Esophagus muscularis mucosa (tissue), 4 donors: ENCODE results near the gene YPEL2. TPM values are rescaled to one million over a fixed set of nuclear protein-coding genes. Genes with fewer than 3 reads are reported as not detected.

Source experiments
- DNase-seq: peaks from one replicate; pipeline ENCODE4 v3.0.0-alpha.2; 2017; ENCODE audit errors: extremely low spot score
- H3K27ac ChIP-seq, 4 donors: fragments of 200-600 bp; sonication (generic); replicated peaks in 1 of 4; 1 replicate in 3 of 4; 2 replicates in 1 of 4; pipeline ENCODE4 v1.5.1; 2016 to 2019; ENCODE audit warnings: mild to moderate bottlenecking in 1 of 4
- H3K27me3 ChIP-seq, 4 donors: fragments of 200-600 bp; sonication (generic); one replicate each; pipeline versions ENCODE4 v1.5.1 to v1.6.0; 2016 to 2019
- H3K36me3 ChIP-seq, 4 donors: fragments of 200-600 bp; sonication (generic); one replicate each; pipeline ENCODE4 v1.5.1; 2016 to 2019
- H3K4me1 ChIP-seq, 4 donors: fragments of 200-600 bp; sonication (generic); one replicate each; pipeline ENCODE4 v1.5.1; 2016 to 2019
- H3K4me3 ChIP-seq, 4 donors: fragments of 200-600 bp; sonication (generic); 1 replicate in 2 of 4; 2 replicates in 2 of 4; pipeline ENCODE4 v1.5.1; 2016 to 2019; ENCODE audit warnings: mild to moderate bottlenecking in 4 of 4, moderate library complexity in 1 of 4
- H3K9me3 ChIP-seq, 4 donors: fragments of 200-600 bp; sonication (generic); 1 replicate in 3 of 4; 2 replicates in 1 of 4; pipeline ENCODE4 v1.5.1; 2016 to 2019
- EP300 ChIP-seq: sonication (generic); formaldehyde crosslinking; IDR thresholded peaks from one replicate; pipeline ENCODE4 v1.6.1; 2017; ENCODE audit warnings: antibody characterized with exemption
- POLR2A ChIP-seq: fragments of 450-650 bp; IDR thresholded peaks from one replicate; pipeline ENCODE4 v1.6.1; 2017; ENCODE audit warnings: antibody characterized with exemption, moderate library complexity, mild to moderate bottlenecking, low read depth
- POLR2AphosphoS5 ChIP-seq, 2 donors: sonication (generic); formaldehyde crosslinking; IDR thresholded peaks; one replicate each; pipeline ENCODE4 v1.6.1; 2017; ENCODE audit warnings: antibody characterized with exemption in 2 of 2
- WGBS: methylation state at CpG from one replicate; pipeline ENCODE4 v1.1.5; 2018; 5-methylcytosine and 5-hydroxymethylcytosine counted together
- intact Hi-C: fragments of 100-400 bp; cut with DNase I; formaldehyde crosslinking; loops from one replicate; pipeline ENCODE4 v1.15.1; 2023
- total RNA-seq, 4 donors: library from RNA; depleted of rRNA; stranded (reverse); fragments of >200 nt; gene quantifications; one replicate each; pipeline versions ENCODE4 v1.1.0 to v1.2.1, GENCODE V29; 2016
- TF ChIP-seq, protein P1 (sequence below), 3 experiments: fragments of 200-600 bp in 2 of 3; fragments of 450-650 bp in 1 of 3; sonication (generic) in 2 of 3; IDR thresholded peaks; one replicate each; pipeline ENCODE4 v1.5.1; 2017 to 2019; ENCODE audit warnings: antibody characterized with exemption in 3 of 3, mild to moderate bottlenecking in 2 of 3, moderate library complexity in 1 of 3

The YPEL2 gene
- total RNA-seq, 4 donors from 2014 or later, result 27.7 to 62.9 (median 28.8) TPM

- TF ChIP-seq, protein P1, sequence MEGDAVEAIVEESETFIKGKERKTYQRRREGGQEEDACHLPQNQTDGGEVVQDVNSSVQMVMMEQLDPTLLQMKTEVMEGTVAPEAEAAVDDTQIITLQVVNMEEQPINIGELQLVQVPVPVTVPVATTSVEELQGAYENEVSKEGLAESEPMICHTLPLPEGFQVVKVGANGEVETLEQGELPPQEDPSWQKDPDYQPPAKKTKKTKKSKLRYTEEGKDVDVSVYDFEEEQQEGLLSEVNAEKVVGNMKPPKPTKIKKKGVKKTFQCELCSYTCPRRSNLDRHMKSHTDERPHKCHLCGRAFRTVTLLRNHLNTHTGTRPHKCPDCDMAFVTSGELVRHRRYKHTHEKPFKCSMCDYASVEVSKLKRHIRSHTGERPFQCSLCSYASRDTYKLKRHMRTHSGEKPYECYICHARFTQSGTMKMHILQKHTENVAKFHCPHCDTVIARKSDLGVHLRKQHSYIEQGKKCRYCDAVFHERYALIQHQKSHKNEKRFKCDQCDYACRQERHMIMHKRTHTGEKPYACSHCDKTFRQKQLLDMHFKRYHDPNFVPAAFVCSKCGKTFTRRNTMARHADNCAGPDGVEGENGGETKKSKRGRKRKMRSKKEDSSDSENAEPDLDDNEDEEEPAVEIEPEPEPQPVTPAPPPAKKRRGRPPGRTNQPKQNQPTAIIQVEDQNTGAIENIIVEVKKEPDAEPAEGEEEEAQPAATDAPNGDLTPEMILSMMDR (IDR thresholded peaks at IDR 0.05), result no peak
- TF ChIP-seq EP300 (no peak), POLR2AphosphoS5 (IDR thresholded peaks at IDR 0.05) (no peak), POLR2A (no peak)
- 75% methylated on average over 5 of the region's 5 CpGs for WGBS
- intact Hi-C loops, result no loop called here
- Histone ChIP-seq H3K36me3 (no peaks in the 10 kb centered on the region), H3K27ac (no peak overlapping the region), H3K4me3 (no peak overlapping the region), H3K27me3 (no peaks in the 10 kb centered on the region), H3K4me1 (peaks cover 13 to 30% (median 26%) of the 10 kb centered on the region in 4 donors), H3K9me3 (peaks cover 0 to 1% (median 0%) of the 10 kb centered on the region in 4 donors)
- DNase-seq, result no peak
Observed at GRCh38 chr17:59415397-59415796, 83.9 kb downstream of the YPEL2 start.

DNA sequence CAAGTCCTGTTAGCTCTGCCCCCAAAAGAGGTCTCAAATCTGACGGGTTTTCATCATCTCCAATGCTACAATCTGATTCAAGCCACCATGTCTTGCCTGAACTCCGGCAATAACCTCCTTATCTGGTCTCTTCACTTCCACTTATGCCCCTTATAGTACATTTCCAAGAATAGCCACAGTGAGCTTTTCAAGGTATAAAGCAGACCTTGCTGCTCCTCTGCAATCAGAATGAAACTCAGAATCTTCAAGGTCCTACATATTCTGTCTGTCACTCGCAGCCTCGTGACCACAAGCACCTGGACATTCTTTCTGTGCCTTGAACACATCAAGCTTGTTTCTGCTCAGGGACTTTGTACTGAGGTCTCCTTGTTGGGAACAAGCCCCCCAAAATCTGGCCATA lies 84.7 kb downstream of the YPEL2 start:
- TF ChIP-seq POLR2A (no peak), POLR2AphosphoS5 (IDR thresholded peaks at IDR 0.05) (no peak), EP300 (no peak)
- TF ChIP-seq, protein P1 (IDR thresholded peaks at IDR 0.05), result no peak
- intact Hi-C loops, result no loop called here
- no peak overlapping the region for H3K27ac ChIP-seq

GRCh38 chr17:59417452-59417851 lies 86.0 kb downstream of the YPEL2 start:
- 98% methylated on average over 12 of the region's 12 CpGs for WGBS
- Histone ChIP-seq H3K9me3 (no peaks in the 10 kb centered on the region), H3K4me3 (no peak overlapping the region), H3K27ac (no peak overlapping the region), H3K27me3 (no peaks in the 10 kb centered on the region), H3K36me3 (no peaks in the 10 kb centered on the region), H3K4me1 (peaks cover 15 to 46% (median 28%) of the 10 kb centered on the region in 4 donors)
- intact Hi-C loops, result no loop called here
- no peak for DNase-seq
- TF ChIP-seq EP300, result no peak
- TF ChIP-seq POLR2AphosphoS5 (IDR thresholded peaks at IDR 0.05), result no peak
- TF ChIP-seq, protein P1 (IDR thresholded peaks at IDR 0.05), result no peak
- no peak for TF ChIP-seq POLR2A

More for the DNA sequence above, 84.7 kb downstream of the YPEL2 start:
- H3K9me3 ChIP-seq, result no peaks in the 10 kb centered on the region
- 90% methylated on average over 4 of the region's 4 CpGs for WGBS
- H3K27me3 ChIP-seq, result no peaks in the 10 kb centered on the region
- H3K4me1 ChIP-seq, result peaks cover 13 to 35% (median 28%) of the 10 kb centered on the region in 4 donors
- DNase-seq, result no peak
- H3K4me3 ChIP-seq, result no peak overlapping the region
- H3K36me3 ChIP-seq, result no peaks in the 10 kb centered on the region

DNA sequence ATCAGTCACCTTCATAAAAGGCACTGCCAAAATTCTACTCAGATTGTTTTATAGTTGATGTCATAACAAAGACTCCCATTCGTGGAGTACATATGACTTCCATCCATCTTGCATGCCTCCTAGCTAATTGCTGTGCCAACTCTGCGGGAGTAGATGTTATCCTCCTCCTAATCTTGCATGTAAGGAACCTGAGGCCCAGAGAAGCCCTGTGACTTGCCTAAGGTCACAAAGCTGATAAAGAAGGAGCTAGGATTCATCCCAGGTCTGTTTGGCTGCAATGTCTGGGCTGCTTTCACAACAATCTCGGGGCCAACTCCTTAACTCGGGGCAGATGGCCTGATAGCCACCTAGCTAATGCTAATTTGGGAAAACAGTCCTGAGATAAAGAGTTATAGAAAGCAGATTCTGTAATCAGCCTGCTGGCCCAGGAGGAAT lies 87.3 kb downstream of the YPEL2 start:
- WGBS, result 36% methylated on average over 4 of the region's 4 CpGs
- intact Hi-C loops, result no loop called here
- Histone ChIP-seq H3K4me1 (peaks cover 22 to 48% (median 34%) of the 10 kb centered on the region in 4 donors), H3K27ac (peak overlapping the region; percentile 45 to 63 (median 60)), H3K4me3 (no peak overlapping the region), H3K36me3 (no peaks in the 10 kb centered on the region), H3K9me3 (no peaks in the 10 kb centered on the region), H3K27me3 (no peaks in the 10 kb centered on the region)
- DNase-seq, result no peak
- peak; percentile 48 to 50 for TF ChIP-seq POLR2AphosphoS5 (IDR thresholded peaks at IDR 0.05)
- TF ChIP-seq POLR2A, result no peak
- TF ChIP-seq EP300, result no peak

DNA sequence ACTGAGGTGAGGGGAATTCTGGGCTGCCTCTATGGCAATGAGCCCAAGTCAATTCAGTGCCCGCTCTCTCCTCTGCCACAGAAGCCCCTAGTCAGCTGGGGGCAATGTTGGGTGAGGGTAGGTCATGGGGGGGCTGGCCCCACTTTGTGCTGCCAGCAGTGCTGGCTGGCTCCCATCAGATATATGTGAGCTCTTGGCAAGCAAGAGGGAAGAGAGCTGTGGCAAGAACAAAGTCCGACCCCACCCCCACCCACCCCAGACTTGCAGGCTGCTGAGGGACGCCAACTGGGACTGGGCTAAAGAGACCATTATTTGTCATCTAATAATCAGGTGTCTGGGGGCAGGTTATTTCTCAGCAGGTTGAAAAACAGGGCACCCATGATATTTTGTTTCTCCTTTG lies 89.4 kb downstream of the YPEL2 start:
- H3K27me3 ChIP-seq, result no peaks in the 10 kb centered on the region
- H3K36me3 ChIP-seq, result no peaks in the 10 kb centered on the region
- no peaks in the 10 kb centered on the region for H3K9me3 ChIP-seq
- DNase-seq, result no peak
- H3K27ac ChIP-seq, result no peak overlapping the region
- WGBS, result 90% methylated on average over 3 of the region's 3 CpGs
- no peak overlapping the region for H3K4me3 ChIP-seq
- H3K4me1 ChIP-seq, result peaks cover 37 to 68% (median 56%) of the 10 kb centered on the region in 4 donors
- TF ChIP-seq, protein P1 (IDR thresholded peaks at IDR 0.05), result no peak
- TF ChIP-seq POLR2AphosphoS5 (IDR thresholded peaks at IDR 0.05) (no peak), EP300 (no peak), POLR2A (no peak)
- intact Hi-C loops, result loop anchor here (5.0 kb wide), 1 partner anchor 44 kb away; no protein-coding TSS in a partner anchor
